GM21717 (cell line): ENCODE results near the gene FYB2.

Source experiments
- ATAC-seq: cut with Tn5 transposase; IDR thresholded peaks from one replicate; pipeline ENCODE4 v1.9.1; 2021; ENCODE audit warnings: mild to moderate bottlenecking, moderate library complexity; ENCODE audit not compliant: unreplicated experiment

The FYB2 gene

DNA sequence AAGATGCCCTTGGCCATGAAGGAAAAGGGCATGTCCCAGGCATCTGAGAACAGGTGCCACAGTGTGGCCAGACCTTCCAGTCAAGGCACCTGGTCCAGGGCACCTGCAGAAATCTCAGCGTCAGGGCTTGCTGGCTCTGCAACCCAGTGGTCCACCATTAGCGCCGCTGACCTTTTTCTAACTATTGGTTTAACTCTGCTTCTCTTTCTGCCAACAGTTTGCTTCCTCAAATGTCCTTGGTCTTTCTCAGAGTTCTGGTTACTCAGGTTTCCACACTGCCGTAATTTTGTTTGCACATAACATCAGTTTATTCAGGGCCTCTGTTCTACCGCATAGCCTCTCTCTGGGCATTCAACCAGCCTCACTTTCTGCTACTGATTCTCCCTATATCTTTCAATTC is 16.5 kb upstream of the FYB2 start:
- ATAC-seq = no peak

DNA sequence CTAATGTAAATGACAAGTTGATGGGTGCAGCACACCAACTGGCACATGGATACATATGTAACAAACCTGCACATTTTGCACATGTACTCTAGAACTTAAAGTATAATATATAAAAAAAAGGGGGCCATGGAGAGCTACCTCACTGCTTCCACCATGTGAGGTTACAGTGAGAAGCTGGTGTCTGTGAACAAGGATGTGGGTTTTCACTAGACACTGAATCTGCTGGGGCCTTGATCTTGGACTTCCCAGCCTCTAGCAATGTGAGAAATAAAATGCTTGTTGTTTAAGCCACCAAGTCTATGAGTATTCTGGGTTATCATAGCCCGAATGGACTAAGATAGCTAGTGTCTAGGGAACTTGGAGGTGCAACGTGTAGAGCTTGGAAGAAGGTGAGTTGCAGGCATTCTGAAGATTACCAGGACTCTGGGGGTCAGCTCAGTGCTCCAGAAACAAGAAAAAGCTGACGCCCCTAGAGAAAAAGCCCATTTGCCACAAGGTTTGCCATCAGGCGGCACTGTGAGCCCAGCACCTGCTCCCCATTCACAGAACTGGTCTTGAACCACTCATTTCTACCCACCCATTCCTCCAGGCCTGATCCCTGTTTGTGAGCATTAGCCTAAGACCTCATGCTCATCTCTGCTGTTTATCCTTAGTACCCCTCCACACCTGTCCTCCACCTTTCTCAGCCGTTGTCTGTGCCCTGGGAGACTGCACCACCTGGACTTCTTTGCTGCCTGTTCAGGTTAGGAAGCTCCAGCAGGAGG is 15.1 kb upstream of the FYB2 start:
- ATAC-seq = no peak

DNA sequence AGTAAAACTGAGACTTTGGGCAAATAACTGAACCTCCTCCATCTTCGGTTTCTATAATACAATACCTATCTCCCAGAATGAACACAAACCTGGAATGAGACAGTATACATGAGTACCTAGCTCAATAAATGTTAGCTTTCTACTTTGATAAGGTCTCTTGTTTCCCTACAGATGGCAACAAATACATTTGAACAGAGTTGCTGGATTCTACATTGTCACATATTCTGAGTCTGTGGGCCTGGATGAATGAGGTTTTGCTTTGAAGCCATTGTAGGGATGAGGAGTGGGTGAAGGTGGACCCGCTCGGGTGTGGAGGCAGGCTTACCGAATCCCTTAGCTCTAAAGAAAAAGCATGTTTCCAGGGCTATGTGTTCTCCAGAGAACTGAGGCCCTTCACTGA is 13.9 kb upstream of the FYB2 start:
- no peak for ATAC-seq

DNA sequence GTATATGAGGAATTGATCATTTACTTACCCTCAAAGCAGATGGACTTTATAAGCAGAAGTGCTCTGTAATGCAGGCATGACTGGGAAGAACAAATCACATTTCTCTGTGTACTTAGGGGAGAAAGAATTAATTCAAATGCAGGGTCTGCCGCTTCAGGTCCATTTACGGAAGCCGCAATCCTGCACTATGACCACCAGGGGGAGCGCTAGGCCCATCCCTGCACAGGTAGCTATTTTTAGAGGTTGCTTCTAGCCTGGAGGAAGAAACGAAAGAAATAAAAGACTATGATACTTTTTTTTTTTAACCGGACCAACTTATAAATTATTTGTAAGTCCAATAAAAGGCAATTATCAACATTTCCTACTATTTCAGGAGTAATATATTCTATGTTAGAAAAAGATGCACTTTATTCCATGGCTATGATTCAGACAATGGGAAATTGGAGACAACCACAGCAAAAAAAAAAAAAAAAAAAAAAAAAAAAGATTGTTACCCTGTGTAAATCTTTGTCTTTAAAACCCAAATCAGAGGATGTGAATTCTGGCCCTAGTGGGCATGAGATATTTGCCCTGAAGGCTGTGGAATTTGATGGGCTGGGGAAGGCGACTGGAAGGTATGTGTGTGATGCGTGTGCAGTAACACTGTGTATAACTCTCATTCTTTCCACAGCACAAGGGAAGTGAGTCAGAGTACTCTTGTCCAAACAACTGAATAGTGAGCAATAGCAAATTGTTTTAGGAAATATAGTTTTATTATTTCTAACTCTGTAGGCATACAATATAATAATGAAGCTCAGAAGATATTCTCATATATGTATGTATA is 12.9 kb upstream of the FYB2 start:
- ATAC-seq = peak; percentile 85

DNA sequence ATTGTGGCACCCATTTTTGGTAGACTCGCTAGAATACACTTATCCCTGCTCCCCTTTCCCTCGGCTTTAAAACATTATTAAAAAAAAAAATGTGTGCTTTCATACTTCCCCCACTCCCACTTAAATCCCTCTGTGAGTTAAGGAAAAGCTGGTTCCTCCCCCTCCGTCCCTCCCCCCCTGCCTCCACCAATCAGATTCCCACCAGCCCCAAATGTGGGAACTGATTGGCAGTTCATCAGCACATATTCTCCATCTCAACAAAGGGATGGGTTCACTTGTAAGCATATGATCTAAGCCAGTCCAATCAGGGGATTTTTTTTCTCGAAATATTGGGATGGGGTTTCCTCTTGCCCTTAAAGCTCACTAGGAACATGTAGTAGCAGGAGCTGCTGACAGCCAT is 10.8 kb upstream of the FYB2 start:
- no peak for ATAC-seq

DNA sequence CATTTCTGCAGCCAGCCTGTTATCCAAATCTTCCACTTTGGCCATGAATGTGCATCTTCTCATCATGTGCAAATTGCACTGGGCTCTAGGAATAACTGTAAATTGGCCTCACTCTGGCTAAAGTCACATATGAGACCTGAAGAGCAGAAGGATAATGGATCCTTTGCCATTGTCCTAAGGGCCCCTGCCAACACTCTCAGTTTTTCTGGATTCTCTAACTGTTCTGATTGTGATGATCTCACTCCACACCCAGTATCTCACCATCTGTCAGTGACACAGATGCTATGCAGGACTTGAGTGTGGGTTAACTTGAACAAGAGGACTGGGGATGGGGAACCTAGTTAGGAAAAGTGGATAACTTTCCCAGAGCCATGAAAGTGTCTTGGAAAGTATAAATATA is 8.5 kb upstream of the FYB2 start:
- no peak for ATAC-seq

DNA sequence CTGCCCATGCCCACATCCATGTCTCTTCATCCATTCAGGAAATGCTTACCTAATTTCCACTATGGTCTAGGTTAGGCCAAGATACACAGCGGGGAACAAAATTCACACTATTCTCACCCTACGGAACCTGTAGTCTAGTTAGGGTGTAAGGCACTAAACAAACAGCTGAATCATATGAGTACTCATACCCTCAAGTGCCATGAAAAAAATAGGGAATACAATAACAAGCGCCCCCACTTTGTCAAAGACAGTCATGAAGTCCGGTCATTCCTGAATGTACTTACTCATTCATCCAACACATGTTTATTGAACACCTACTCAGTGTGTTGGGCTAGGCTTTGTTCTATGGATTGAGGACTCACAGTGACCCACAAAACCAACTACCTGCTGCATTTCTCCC is 6.2 kb upstream of the FYB2 start:
- no peak for ATAC-seq

DNA sequence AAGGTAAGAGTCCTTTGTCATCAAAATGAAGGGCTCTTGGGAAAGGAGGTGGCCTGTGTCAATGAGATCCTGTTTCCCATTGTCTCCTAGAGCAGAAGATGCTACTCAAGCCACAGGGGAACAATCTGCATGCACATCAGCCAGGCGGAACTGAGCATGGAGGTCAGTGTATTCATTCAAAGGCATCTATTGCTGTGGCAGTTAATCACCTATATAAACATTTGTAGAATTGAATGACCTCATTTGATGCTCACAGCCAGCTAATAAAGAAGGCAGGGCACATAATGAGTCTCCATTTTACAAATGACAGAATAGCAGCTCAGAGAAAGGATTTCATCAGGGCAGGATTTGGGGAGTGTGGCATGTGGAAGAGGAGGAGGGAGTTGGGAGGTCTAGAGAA is 5.7 kb upstream of the FYB2 start:
- no peak for ATAC-seq

DNA sequence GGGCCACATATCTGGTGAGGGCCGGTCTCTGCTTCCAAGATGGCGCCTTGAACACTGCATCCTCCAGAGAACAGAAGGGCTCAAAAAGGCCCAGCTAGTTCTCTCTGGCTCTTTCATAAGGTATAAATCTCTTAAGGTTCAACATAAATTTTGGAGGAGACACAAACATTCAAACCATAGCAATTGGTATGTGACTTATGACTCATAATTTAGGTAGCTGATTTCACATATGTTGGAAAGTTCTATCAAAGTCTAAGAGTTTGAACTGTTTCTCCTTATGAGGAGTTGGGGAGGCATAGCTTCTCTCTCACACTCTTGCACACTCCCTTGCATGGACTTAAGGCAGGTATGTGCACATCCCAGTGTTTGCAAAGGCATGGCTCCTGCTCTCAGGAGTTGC is 5.1 kb upstream of the FYB2 start:
- ATAC-seq = no peak

DNA sequence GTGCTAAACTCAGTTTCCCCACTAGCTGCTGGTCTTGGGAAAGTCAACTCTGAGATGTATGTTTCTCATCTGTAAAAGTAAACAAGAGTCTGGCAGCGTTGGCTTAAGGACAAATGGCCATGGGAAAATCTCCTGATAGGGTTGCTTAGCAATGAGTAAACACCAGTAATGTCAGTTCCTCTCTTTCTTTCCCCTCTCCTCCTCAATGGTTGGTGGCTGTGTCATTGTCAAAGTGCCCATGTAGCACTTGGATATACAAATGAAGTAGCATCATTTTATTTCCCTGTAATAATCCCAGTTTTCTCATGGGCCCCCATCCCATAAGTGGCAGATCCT is 2.2 kb upstream of the FYB2 start:
- no peak for ATAC-seq

DNA sequence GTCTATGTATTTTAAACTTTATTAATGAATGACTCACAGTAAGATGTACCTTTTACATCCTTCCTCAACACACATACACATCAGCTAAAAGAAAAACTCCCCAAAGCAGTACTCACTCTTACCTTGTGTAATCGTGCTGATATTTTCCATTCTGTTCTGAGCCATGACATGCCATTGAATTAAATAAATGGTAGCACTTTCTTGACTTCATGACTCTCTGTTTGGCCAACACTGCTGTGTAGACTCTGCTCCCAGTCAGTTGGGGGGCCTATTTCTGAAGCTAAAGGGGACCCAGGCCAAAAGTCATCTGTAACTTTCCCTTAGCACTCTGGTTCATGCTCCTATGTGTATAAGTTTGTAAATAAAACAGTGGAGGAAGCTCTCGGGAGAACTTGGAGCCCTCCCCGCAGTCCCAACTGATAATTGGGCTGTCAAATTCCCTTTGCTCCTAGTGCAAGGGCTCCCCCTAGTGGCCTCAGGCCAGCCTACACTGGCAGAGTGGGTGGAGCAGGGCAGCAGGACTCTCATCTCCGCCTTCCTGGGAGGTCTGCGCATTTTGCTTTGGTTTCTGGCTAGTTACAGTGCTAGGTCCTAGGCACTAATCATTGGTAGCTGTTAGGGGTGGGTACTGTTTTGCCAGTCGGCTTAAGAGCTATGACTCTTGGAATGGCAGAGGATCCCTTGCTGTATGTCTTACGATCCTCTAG is 1.7 kb upstream of the FYB2 start:
- ATAC-seq = peak; percentile 73

DNA sequence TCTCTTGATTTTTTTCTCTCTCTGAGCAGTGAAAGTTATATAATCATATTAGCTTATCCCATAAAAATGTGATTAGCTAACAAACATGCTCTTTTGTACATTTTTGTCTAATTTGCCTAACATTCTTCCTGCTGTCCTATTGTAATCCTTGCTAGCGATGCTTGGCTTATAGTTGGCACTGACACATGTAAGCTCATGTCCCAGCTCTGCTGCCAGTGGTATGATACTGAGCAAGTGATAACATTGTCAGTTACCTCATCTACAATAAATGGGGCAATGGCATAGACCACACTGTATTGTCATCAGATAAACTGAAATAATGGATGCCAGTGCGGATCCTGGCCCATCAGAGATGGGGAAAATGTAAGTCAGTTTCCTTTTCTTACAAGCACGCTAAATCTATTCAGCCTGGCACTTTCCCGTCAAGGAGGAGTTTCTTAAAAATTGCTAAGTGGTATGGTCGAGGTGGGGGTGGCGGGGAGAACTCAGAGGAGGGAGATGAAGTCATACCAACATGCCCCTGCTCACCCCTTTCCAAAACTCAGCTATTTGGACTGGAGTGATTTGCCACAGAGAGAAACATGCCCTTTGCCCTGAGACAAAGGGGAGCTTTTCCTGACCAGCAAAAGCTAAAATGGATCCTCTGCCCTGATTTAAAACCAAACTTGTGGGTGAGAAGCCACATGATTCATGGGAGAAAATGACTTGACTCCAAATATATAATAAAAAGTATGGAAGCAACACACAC is 1.3 kb downstream of the FYB2 start:
- ATAC-seq = no peak

DNA sequence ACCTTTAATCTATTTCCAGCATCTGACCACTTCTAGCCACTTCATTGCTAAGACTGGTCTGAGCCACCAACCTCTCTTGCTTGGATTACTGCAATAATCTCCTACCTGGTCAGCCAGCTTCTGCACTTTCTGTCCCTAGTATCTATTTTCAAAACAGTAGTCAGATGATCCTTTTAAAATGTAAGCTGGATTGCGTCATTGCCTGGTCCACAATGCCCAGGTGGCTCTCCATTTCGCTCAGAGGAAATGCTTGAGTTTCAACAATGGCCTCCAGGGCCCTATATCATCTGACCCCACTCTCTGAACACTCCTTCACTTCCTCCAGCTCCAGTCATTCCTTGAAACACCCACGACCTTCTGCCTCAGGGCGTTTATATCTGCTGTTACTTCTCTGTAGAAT is 2.3 kb downstream of the FYB2 start:
- peak; percentile 69 for ATAC-seq

DNA sequence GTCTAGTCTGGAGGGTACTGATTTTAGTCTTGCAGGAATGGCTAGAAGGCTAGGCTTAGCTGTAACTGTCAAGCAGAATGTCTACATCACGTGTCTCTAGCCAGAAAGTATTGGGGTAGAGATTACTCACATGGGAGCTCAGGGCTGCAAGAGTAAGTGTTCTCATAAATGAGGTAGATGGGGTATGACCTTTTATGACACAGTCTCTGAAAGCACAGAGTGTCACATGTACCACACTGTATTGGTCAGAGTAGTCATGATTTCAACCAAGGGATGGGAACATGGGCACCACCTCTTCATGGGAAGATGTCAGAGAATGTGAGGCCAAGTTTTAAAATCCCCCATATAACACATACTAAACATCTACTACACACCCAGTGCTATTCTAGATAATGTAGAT is 2.9 kb downstream of the FYB2 start:
- no peak for ATAC-seq

DNA sequence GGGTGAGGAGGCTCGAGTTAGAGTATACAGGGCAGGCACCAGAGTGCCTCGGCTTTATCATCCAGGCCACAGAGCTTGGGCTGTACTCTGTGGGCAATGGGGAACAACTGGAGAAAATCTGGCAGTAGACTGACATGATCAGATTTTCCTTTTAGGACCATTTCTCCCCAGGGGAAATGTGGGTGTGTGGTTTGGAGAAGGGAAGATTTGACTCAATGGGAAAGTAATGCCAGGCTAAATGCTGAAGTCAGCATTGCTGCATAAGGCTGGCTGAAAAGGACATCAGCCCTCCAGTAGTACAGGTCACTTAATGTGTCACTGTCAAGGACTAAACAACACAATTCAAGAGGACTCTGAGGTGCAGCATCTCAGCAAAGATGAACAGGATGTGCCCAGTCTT is 5.0 kb downstream of the FYB2 start:
- ATAC-seq = no peak

DNA sequence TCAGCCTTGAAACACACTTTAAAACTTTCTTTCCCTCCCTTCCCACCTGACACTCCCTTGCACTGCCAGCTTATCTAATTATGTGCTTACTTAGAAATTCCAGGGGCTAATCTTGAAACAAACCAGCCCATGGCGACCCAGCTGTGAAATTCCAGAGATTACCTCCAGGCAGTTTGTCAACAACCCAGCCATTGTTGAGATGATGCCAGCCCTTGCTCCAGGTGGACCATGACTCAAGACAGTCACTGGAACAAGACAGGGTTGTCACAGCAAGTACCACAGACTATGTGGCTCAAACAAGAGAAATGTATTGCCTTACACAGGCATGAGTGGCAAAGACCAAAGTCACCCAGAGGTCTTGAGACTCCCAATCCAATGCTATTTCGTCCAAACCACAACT is 7.9 kb downstream of the FYB2 start:
- no peak for ATAC-seq

DNA sequence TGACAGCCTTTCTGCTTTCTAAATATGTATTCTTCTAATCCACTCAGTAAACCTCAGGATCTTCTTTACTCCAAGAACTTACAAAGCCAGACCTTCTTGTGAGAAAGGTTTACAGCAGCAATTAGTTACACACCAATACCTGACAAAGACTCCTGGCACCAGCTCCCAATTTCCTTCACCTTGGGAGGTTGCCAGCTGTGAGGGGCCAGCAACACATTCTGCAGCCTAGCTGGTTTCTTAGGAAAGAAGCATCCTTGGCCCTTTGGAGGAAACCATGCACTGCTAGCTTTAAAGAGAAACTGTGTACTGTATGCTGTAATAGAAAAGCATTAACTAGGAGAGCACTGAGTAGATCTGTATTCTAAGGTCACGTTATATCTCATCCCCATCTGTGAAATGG is 10.8 kb downstream of the FYB2 start:
- no peak for ATAC-seq

DNA sequence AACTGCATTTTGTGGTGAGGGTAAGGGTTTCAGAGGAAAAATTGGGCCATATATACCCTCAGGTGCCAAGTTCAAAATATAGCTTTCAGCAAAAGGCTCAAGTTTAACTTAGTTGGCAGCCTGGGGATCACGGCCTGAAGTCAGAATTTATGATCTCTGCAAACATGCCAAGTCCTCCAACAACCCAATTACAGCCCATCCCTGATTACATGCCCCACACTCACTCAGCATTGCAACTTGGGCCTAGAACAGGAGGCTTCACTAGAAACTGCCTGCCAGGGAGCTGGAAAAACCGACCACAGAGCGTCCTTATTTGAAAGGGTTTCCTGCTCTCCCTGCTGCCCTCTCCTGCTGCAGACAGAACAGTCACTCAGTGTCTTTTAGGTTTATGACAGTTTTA is 12.4 kb downstream of the FYB2 start:
- no peak for ATAC-seq

DNA sequence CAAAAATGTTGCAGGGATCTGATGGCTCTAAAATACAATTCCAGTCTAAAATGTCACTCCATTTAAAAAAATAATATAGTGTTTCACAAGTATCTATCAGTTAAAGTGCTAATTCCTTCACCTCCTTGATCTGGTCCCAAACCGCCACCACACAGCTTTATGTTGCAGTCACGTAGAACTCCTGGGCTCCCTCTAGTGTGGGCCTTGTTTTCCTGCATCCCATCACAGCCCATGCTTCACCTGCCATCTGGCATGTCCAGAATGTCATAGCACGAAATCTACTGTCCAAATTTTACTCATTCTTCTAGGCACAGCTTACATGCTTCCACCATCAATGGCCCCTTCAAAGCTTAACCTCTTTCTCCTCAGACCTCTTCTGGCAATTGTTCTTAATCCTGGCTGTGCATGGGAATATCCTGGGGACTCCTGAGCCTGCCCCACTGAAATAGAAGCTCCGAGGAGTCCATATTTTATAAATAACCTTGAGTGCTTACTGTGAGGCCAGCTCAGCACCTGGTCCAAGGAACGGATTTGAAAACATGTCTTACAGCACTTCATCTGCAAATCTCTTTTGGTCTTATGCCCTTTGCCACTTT is 15.5 kb downstream of the FYB2 start:
- no peak for ATAC-seq

DNA sequence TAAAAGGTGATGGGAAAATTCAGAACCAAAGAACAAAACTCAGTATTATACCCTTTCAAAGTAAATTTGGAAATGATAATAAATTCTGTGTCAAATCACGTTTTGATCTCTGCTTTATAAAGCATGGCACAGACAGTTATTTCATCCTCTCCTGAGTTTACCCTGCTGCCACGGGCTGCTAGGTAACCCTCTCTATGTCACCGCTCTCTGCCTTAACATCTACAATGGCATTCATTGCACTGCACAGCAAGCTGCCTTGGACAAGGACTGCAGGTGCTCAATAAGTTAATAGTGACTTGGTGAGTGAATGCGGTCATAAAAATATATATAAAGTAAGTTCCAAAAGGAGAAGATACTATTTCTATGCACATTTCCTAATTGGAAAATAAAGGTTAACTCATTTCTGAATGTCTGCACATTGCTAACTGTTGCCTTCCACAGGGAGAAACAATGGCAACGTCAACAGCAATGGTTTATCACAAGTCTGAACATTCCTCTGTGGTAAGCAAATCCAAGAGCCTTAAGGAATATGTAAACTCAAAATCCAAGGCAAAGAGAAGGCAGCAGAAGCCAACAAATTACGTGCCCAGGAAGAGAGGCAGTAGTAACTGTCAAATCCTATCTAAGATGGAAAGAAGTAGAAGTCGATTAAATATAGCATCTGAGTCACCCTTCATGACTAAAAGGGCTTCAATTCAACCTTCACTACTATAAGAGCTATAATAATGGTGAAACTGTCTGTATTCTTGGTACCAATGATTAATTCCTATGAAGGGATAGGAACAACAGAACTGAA is 19.4 kb downstream of the FYB2 start:
- no peak for ATAC-seq
